Ascending aorta (tissue), 2 donors: ENCODE data around the gene TNPO1. TPM values are rescaled to one million over a fixed set of nuclear protein-coding genes. Genes with fewer than 3 reads are reported as not detected.

ENCODE experiments used
- DNase-seq, 2 donors: peaks; one replicate each; pipeline ENCODE4 v3.0.0-alpha.2; 2019; ENCODE audit warnings: low spot score in 2 of 2
- H3K27ac ChIP-seq, 2 donors: fragments of 200-600 bp; sonication (generic); one replicate each; pipeline ENCODE4 v1.5.1; 2016 to 2017; ENCODE audit warnings: mild to moderate bottlenecking in 1 of 2
- H3K27me3 ChIP-seq: fragments of 200-600 bp; sonication (generic); one replicate; pipeline ENCODE4 v1.5.1; 2017
- H3K36me3 ChIP-seq, 2 donors: fragments of 200-600 bp; sonication (generic); one replicate each; pipeline ENCODE4 v1.5.1; 2016
- H3K4me1 ChIP-seq, 2 donors: fragments of 200-600 bp; sonication (generic); one replicate each; pipeline ENCODE4 v1.5.1; 2016 to 2017; ENCODE audit warnings: mild to moderate bottlenecking in 1 of 2
- H3K4me3 ChIP-seq, 2 donors: fragments of 200-600 bp; sonication (generic); one replicate each; pipeline ENCODE4 v1.5.1; 2016 to 2017; ENCODE audit warnings: mild to moderate bottlenecking in 1 of 2
- H3K9me3 ChIP-seq, 2 donors: fragments of 200-600 bp; sonication (generic); one replicate each; pipeline ENCODE4 v1.5.1; 2016
- CTCF ChIP-seq, 3 experiments: fragments of 200-600 bp in 2 of 3; fragments of 450-650 bp in 1 of 3; sonication (generic) in 2 of 3; IDR thresholded peaks; one replicate each; pipeline ENCODE4 v1.5.1; 2016 to 2019; ENCODE audit warnings: antibody characterized with exemption in 3 of 3, mild to moderate bottlenecking in 1 of 3, moderate library complexity in 1 of 3
- intact Hi-C: fragments of 100-400 bp; cut with DNase I; formaldehyde crosslinking; loops from one replicate; pipeline ENCODE4 v1.15.1; 2023
- total RNA-seq: library from RNA; depleted of rRNA; stranded (reverse); fragments of >200 nt; gene quantifications from one replicate; pipeline ENCODE4 v1.1.0, GENCODE V29; 2016

TNPO1 gene
- total RNA-seq, 1 donor from 2014 or later, result 48.5 TPM

- H3K4me1 ChIP-seq, result peaks cover 0 to 18% of the 10 kb centered on the region in 2 donors
- H3K36me3 ChIP-seq, result no peaks in the 10 kb centered on the region
- H3K27me3 ChIP-seq, result no peaks in the 10 kb centered on the region
- no peaks in the 10 kb centered on the region for H3K9me3 ChIP-seq
- DNase-seq, result no peak
- intact Hi-C loops, result no loop called here
- H3K4me3 ChIP-seq, result no peak overlapping the region
- no peak overlapping the region for H3K27ac ChIP-seq
- no peak for TF ChIP-seq CTCF (IDR thresholded peaks at IDR 0.05)
Observed at GRCh38 chr5:72821776-72822175, 5.3 kb downstream of the TNPO1 start.

- Histone ChIP-seq H3K4me3 (no peak overlapping the region), H3K4me1 (peaks cover 0 to 18% of the 10 kb centered on the region in 2 donors), H3K27me3 (no peaks in the 10 kb centered on the region), H3K9me3 (no peaks in the 10 kb centered on the region), H3K36me3 (no peaks in the 10 kb centered on the region), H3K27ac (no peak overlapping the region)
- intact Hi-C loops, result no loop called here
- TF ChIP-seq CTCF (IDR thresholded peaks at IDR 0.05), result no peak
- no peak for DNase-seq
Observed at GRCh38 chr5:72822944-72823343, 6.5 kb downstream of the TNPO1 start.

GRCh38 chr5:72829707-72830106, 13.2 kb downstream of the TNPO1 start:
- H3K4me1 ChIP-seq, result no peaks in the 10 kb centered on the region
- no peak for TF ChIP-seq CTCF (IDR thresholded peaks at IDR 0.05)
- no peaks in the 10 kb centered on the region for H3K9me3 ChIP-seq
- no peaks in the 10 kb centered on the region for H3K36me3 ChIP-seq
- DNase-seq, result no peak
- no peak overlapping the region for H3K4me3 ChIP-seq
- no peaks in the 10 kb centered on the region for H3K27me3 ChIP-seq
- no peak overlapping the region for H3K27ac ChIP-seq
- intact Hi-C loops, result no loop called here

GRCh38 chr5:72830362-72830761, 13.9 kb downstream of the TNPO1 start:
- H3K9me3 ChIP-seq, result no peaks in the 10 kb centered on the region
- TF ChIP-seq CTCF (IDR thresholded peaks at IDR 0.05), result no peak
- H3K4me3 ChIP-seq, result no peak overlapping the region
- H3K36me3 ChIP-seq, result no peaks in the 10 kb centered on the region
- no peaks in the 10 kb centered on the region for H3K4me1 ChIP-seq
- no peak overlapping the region for H3K27ac ChIP-seq
- intact Hi-C loops, result no loop called here
- H3K27me3 ChIP-seq, result no peaks in the 10 kb centered on the region
- no peak for DNase-seq

- H3K9me3 ChIP-seq, result no peaks in the 10 kb centered on the region
- no peaks in the 10 kb centered on the region for H3K36me3 ChIP-seq
- no peak overlapping the region for H3K4me3 ChIP-seq
- DNase-seq, result no peak
- TF ChIP-seq CTCF (IDR thresholded peaks at IDR 0.05), result no peak
- peaks cover under 1% of the 10 kb centered on the region in 2 donors for H3K4me1 ChIP-seq
- intact Hi-C loops, result no loop called here
- H3K27me3 ChIP-seq, result no peaks in the 10 kb centered on the region
- no peak overlapping the region for H3K27ac ChIP-seq
Observed at GRCh38 chr5:72831685-72832084, 15.2 kb downstream of the TNPO1 start.

GRCh38 chr5:72834924-72835323, 18.5 kb downstream of the TNPO1 start:
- H3K27ac ChIP-seq, result no peak overlapping the region
- no peak for DNase-seq
- H3K4me3 ChIP-seq, result no peak overlapping the region
- H3K36me3 ChIP-seq, result no peaks in the 10 kb centered on the region
- peaks cover 11 to 14% of the 10 kb centered on the region in 2 donors for H3K4me1 ChIP-seq
- no peak for TF ChIP-seq CTCF (IDR thresholded peaks at IDR 0.05)
- H3K9me3 ChIP-seq, result no peaks in the 10 kb centered on the region
- H3K27me3 ChIP-seq, result no peaks in the 10 kb centered on the region
- intact Hi-C loops, result no loop called here
